ENCODE measurements around the gene ZNF598.

ZNF598 gene

GRCh38 chr16:1990101-1990350, 19.6 kb downstream of the ZNF598 start:
- Histone ChIP-seq H3K27me3 (ENCODE audit: insufficient read depth, low read depth) (peaks cover 5% of the 10 kb centered on the region), H4K20me1 (ENCODE audit: insufficient read depth) (no peaks in the 10 kb centered on the region), H3K4me2 (peak overlapping the region; percentile 47; the same call in 1 of the 2 replicates), H3K27ac (no peak overlapping the region), H3K36me3 (ENCODE audit: insufficient read depth) (no peaks in the 10 kb centered on the region), H3K9ac (no peak overlapping the region), H3K4me3 (IDR thresholded peaks at IDR 0.05; ENCODE audit: insufficient read depth, low read depth, low read length) (no peak overlapping the region), H3K4me1 (ENCODE audit: low read depth, poor library complexity, severe bottlenecking) (peaks cover 29% of the 10 kb centered on the region), H3K79me2 (ENCODE audit: insufficient read depth, low read depth) (no peaks in the 10 kb centered on the region), H2AFZ (ENCODE audit: low read depth) (no peak overlapping the region)
- TF ChIP-seq, protein P1, sequence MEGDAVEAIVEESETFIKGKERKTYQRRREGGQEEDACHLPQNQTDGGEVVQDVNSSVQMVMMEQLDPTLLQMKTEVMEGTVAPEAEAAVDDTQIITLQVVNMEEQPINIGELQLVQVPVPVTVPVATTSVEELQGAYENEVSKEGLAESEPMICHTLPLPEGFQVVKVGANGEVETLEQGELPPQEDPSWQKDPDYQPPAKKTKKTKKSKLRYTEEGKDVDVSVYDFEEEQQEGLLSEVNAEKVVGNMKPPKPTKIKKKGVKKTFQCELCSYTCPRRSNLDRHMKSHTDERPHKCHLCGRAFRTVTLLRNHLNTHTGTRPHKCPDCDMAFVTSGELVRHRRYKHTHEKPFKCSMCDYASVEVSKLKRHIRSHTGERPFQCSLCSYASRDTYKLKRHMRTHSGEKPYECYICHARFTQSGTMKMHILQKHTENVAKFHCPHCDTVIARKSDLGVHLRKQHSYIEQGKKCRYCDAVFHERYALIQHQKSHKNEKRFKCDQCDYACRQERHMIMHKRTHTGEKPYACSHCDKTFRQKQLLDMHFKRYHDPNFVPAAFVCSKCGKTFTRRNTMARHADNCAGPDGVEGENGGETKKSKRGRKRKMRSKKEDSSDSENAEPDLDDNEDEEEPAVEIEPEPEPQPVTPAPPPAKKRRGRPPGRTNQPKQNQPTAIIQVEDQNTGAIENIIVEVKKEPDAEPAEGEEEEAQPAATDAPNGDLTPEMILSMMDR (conservative IDR thresholded peaks at IDR 0.05; ENCODE audit: low read depth, low read length): no peak

DNA sequence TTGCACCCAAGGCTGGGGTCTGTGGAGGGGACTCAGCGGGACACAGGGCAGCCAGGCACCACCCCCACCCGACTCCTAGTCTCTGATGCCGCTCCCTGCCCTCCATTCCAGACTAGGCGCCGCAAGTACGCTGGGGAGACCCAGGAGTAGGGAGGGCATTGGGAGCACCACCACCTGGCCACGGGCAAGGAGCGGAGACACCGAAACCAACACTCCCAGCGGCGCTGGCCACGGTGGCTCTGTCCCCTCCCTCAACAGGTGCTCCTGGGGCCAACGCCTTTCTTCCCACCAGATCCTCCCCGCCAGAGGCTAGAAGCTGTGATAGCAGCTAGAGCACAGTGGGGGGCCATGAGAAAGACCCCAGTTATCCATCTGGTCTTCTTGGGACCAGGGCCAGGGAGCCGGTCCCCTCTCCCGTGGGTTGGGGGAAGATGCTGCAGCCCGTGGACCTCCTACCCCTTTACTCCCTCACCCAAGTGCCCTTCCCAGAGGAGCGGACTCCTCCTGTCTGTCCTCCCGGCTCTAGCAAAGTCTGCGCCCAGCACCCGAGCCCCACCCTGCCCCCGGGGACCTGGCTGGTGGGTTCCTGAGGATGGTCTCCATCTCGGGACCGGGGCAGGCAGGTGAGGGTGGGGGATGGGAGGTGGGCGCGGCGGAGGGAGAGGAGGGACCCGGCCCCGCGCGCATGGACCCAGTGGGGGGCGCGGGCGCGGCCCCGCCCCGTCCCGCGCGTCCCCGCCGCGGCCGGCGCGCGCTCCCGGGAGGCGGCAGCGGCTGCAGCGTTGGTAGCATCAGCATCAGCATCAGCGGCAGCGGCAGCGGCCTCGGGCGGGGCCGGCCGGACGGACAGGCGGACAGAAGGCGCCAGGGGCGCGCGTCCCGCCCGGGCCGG, 20.2 kb downstream of the ZNF598 start, which contains the start of gene SYNGR3:
Gene SYNGR3 (plus strand): TSS at position 762 of the 892 bp plus-strand sequence. CDS start 133 bp downstream, outside the sequence.
- Histone ChIP-seq H3K9ac (no peak within 1 kb of the TSS), H3K4me2 (peak within 1 kb of the TSS; percentile 47), H3K4me3 (IDR thresholded peaks at IDR 0.05; ENCODE audit: insufficient read depth, low read depth, low read length) (no peak within 1 kb of the TSS), H3K4me1 (ENCODE audit: low read depth, poor library complexity, severe bottlenecking) (peaks cover 30% of the 10 kb centered on the region), H3K27ac (no peak within 1 kb of the TSS), H2AFZ (ENCODE audit: low read depth) (peak within 1 kb of the TSS; percentile 54), H4K20me1 (ENCODE audit: insufficient read depth) (no peaks in the 10 kb centered on the region), H3K27me3 (ENCODE audit: insufficient read depth, low read depth) (peaks cover 5% of the 10 kb centered on the region), H3K36me3 (ENCODE audit: insufficient read depth) (no peaks in the 10 kb centered on the region), H3K79me2 (ENCODE audit: insufficient read depth, low read depth) (no peaks in the 10 kb centered on the region)
- TF ChIP-seq, protein P1 (conservative IDR thresholded peaks at IDR 0.05; ENCODE audit: low read depth, low read length): no peak

DNA sequence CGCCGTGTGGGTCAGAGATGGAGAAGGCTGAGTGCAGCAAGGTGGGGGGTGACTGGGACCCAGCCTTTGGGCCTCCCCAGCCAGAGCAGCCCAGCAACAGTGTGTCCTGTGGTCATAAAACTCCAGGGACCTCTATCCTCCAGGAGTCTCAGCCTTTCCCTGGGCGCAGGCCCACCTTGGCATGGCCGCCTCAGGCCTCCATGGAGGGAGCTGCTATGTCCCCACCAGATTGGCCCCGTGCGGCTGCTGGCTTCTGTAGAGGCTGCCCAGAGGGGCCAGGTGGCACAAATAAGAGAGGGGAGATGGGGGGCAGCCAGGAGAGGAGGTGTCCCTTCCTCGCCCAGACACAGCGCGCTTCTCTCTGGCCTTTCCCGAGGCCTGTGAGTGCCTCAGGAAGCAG, 22.4 kb downstream of the ZNF598 start:
- TF ChIP-seq, protein P1 (conservative IDR thresholded peaks at IDR 0.05; ENCODE audit: low read depth, low read length): no peak
- peaks cover 31% of the 10 kb centered on the region for H3K4me1 ChIP-seq (ENCODE audit: low read depth, poor library complexity, severe bottlenecking)
- no peak overlapping the region for H3K27ac ChIP-seq
- peaks cover 10% of the 10 kb centered on the region for H3K27me3 ChIP-seq (ENCODE audit: insufficient read depth, low read depth)
- H3K4me3 ChIP-seq (IDR thresholded peaks at IDR 0.05; ENCODE audit: insufficient read depth, low read depth, low read length): no peak overlapping the region
- H4K20me1 ChIP-seq (ENCODE audit: insufficient read depth): no peaks in the 10 kb centered on the region
- no peaks in the 10 kb centered on the region for H3K79me2 ChIP-seq (ENCODE audit: insufficient read depth, low read depth)
- H3K36me3 ChIP-seq (ENCODE audit: insufficient read depth): no peaks in the 10 kb centered on the region
- no peak overlapping the region for H2AFZ ChIP-seq (ENCODE audit: low read depth)
- H3K9ac ChIP-seq: no peak overlapping the region
- no peak overlapping the region for H3K4me2 ChIP-seq

- peak overlapping the region; percentile 85 for H3K4me2 ChIP-seq
- H3K4me1 ChIP-seq (ENCODE audit: low read depth, poor library complexity, severe bottlenecking): peaks cover 37% of the 10 kb centered on the region
- H3K4me3 ChIP-seq (IDR thresholded peaks at IDR 0.05; ENCODE audit: insufficient read depth, low read depth, low read length): no peak overlapping the region
- no peaks in the 10 kb centered on the region for H4K20me1 ChIP-seq (ENCODE audit: insufficient read depth)
- TF ChIP-seq, protein P1 (conservative IDR thresholded peaks at IDR 0.05; ENCODE audit: low read depth, low read length): no peak
- H3K79me2 ChIP-seq (ENCODE audit: insufficient read depth, low read depth): no peaks in the 10 kb centered on the region
- H3K9ac ChIP-seq: no peak overlapping the region
- no peaks in the 10 kb centered on the region for H3K36me3 ChIP-seq (ENCODE audit: insufficient read depth)
- no peak overlapping the region for H3K27ac ChIP-seq
- H3K27me3 ChIP-seq (ENCODE audit: insufficient read depth, low read depth): peaks cover 5% of the 10 kb centered on the region
- no peak overlapping the region for H2AFZ ChIP-seq (ENCODE audit: low read depth)
Observed at GRCh38 chr16:1985466-1986150, 24.0 kb downstream of the ZNF598 start.
